NCI-H2107 treated with DMSO at 0.1 percent for 48 hours (cell line): ENCODE data around the gene ZNF778.
A peak's percentile ranks its signal among the peaks of the same experiment; 100 is the strongest.
"Not testable (repeated sequence)": the region's sequence is repeated elsewhere in the genome, so short reads cannot be mapped to it uniquely, and the experiment has no call there.

Source experiments
- DNase-seq: peaks from one replicate; lab custom pipeline; 2025; ENCODE audit not compliant: unreplicated experiment; lab: John Stamatoyannopoulos, UW

Gene ZNF778

DNA sequence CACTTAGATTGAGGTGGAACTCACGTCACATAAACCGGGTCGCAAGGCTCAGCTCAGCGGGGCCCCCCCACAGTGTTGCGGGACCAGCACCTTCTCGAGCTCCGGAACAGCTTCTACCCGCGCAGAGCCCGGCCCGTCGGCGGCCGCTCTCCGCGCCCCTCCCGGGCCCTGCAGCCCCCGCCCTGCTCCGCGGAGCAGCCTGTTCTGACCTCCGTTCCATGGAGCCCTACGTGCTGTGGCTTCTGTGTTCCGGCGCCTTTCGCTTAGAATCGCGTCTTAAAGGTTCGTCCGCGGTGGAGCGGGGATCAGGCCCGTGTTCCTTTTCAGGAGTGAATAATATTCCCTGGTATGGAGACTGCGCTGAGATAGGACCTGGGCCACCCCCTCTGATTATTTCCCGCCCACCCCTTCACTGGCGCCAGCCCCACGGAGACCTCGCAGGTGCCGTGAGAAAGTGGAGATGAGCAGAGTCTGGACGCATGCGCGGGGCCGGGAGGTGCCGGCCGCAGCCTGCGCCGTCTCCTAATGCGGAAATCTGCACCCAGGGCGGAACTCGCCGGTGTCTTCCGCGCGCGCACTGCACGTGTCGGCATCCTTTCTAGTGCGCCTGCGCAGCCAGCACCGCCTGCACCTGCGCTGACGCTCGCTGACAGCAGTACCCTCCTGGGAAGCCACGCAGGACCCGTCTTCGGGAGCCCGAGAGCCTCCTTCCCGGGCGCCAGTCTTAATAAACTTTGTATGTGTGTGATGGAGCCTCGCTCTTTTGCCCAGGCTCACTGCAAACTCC, 30.9 kb downstream of the ZNF778 start:
- DNase-seq, result no peak

DNA sequence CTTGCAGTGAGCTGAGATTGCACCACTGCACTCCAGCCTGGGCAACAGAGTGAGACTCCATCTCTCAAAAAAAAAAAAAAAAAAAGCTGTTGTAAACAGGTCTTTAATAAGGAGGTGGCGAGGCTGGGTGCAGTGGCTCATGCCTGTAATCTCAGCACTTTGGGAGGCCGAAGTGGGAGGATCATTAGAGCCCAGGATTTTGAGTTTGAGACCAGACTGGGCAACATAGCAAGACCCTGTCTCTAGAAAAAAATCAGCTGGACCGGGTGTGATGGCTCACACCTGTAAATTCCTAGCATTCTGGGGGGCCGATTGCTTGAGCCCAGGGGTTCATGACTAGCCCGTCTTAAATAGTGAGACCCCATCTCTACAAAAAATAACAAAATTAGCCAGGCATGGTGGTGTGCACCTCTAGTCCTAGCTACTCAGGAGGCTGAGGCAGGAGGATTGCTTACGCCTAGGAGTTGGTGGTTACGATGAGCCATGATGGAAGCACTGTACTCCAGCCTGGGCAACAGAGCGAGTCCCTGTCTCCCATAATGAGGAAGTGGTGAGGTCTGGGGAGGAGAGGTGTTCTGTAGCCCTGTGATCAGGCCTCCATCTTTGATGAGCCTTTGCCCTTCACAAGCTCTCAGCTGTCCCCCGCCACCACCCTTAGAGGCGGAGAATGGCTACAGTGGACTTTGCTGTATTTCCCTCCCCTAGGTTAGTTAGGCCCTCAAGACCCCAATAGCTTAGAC, 36.2 kb downstream of the ZNF778 start:
- DNase-seq, result no peak

DNA sequence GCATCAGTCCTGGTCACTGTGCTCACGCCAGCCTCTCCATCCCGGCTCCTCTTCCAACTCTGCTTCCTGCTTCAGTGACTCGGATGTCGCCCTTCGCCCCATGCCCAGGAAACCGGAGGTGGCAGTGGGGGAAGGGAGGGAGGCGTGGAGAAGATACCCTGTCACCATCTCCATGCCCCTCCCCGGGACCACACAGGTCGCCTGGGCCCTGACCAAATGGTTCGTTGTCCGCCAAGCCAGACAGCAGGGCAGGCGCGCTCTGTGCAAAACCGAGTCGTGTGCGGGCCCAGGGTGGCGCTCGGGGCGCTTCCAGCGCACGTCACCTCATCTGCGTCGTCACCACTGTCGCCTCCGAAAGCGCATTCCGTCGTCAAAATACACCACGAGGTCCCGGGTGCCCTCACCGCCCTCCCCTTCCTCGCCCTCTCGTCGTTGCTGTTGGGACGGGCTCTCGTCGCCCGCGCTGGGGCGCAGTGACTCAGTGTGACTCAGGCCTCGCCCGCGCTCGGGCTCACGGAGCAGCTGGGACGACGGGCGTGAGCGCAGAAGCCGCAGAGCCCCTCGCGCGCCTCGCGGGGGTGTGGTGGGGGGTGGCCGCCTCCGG, 39.2 kb downstream of the ZNF778 start:
- peak; percentile 16 for DNase-seq

DNA sequence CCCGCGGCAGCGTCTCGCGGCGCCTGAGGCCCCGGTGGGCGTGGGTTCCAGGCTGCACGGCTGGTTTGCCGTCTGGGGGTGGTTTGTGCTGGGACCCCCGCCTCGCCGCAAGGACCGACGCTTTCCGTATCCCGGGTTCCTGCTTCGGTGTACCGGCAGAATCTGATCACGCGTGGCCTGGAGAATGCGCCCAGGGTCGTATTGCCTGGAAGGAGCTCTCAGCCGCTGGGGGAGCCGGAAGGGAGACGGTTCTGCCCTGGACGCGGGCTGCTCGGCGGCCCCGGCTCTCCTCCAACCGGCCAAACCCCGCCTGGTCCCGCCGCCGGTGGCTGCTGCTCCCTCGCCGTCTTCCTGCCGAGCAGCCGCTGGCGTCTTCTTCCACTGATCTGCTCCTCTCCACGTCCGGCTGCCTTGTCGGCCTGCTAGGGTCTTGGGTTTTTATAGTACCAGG, 39.8 kb downstream of the ZNF778 start:
- no peak for DNase-seq

DNA sequence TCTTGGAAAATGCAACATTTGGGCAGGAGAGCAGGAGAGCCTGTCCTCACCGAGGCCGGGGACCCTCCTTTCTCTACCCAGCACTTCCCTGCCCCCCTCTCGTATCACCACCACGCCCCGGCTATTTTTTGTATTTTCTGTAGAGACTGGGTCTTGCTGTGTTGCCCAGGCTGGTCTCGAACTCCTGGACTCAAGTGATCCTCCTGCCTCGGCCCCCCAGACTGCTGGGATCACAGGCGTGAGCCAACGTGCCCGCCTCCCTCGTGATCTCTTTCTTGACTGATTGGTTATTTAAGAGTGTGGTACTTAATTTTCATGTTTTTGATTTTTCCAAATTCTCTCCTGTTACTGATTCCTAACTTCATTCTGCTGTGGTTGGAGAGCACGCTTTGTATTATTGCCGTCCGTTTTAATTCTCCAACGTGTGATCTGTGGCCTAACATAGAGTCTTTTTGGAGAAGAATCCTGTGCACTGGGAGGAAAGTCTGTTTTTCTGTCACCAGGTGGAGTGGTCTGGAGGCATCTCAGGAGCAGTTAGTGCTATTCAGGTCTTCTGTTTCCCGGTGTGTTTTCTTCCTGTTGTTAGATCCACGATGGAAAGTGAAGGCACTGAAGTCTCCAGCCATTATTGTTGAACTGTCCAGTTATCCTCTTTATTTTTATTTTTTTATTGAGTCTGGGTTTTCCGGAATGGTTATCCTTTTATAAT, 40.4 kb downstream of the ZNF778 start:
- DNase-seq, result no peak

DNA sequence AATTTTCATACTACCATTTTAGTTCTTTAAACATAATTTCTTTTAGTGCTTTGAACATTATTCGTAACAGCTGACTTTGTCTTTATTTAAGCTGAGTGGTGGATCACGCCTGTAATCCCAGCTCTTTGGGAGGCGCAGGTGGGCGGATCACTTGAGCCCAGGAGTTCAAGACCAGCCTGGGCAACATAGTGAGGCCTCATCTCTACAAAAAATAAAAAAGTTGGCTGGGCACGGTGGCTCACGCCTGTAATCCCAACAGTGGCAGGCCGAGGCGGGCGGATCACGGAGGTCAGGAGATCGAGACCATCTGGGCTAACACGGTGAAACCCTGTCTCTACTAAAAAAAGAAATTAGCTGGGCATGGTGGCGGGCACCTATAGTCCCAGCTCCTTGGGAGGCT, 42.4 kb downstream of the ZNF778 start:
- DNase-seq, result not testable (repeated sequence)

DNA sequence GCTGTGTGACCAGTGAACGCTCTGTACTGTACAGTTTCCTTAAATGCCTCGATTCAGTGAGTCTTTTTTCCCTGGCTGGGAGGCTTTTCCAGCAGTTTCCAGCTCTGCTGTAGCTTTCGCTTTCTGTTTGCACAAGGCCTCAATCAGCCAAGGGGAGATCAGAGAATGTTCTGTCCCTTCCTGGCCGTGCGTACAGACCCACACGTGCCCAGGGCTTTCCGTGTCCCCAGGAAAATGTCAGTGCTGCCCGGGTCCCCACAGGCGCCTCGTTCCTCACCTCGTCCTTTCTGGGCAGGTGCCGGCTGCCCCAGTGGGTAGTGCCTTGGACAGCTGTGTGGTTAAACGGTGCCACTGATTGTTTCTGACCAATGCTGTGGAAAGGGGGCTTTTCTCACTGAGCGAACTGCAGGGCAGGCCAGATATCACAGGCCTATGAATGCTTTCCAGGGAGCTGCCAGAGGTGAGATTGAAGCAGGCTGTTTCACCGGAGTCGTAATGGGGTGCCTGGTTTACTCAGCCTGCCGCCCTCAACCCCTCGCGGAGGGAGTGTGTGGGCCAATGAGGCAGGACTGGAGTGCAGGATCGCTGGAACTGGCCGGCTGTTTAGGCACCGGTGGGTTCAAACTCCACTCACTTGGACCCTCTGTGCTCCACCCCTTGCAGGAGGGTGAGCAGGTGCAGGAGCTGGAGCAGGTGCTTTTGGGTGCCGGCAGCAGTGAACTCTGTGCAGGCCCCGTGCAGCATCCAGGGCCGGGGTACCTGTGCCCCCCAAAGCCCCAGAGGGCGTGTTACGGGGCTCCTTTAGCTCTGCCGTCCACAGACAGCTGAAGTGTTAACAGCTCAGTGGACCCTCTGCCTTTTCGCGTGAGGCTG, 44.4 kb downstream of the ZNF778 start:
- DNase-seq, result no peak

DNA sequence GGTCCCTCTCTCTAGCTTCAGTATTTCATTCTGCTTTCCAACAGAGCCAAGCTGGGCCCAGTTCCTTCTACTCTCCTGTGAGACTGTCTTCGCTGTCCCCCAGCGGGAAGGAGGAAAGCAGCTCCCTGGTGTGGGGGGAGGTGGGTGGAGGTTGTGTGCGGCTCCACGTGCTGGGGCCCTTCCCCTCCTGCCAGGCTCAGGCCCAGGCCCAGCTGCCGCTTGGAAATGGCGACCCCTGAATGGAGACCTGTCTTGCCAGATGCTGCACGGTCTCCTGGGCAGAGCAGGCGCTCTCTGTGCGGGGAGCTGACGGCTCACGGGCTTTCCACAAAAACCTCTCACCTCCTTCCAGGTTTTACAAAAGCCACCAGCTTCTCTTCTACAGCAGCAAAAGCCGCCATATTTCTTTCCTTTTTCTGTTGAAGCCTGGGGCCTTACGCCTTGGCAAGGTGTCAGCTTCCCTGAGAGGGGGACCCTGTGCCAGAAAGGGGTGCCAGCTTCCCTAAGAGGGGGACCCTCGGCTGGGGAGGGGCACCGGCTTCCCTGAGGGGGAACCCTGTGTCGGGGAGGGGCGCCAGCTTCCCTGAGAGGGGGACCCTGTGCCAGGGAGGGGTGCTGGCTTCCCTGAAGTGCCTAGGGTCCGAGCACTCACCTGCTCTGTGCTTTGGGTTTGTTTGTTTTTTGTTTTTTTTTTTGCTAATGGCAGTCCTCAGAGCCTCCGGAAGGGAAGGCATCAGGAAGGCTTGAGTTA, 47.5 kb downstream of the ZNF778 start:
- DNase-seq, result no peak

DNA sequence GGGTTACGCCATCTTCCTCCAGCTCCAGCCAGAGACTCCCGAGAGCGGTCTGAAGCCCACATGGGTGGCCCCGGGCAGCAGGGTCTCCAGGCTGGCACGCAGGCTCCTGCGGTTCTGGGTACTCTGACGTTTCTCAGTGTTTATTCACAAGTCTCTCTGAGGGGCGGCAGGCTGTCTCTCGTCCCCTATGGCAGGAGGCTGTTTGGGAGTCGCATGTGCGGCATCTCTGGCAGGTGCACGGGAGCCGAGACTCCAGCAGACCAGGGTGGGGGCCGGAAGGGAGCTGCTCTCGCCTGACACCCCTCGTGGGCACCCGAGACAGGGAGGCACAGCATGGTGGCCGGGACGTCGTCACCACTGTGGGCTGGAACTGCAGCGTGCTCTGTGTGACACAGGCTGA, 48.1 kb downstream of the ZNF778 start:
- no peak for DNase-seq

DNA sequence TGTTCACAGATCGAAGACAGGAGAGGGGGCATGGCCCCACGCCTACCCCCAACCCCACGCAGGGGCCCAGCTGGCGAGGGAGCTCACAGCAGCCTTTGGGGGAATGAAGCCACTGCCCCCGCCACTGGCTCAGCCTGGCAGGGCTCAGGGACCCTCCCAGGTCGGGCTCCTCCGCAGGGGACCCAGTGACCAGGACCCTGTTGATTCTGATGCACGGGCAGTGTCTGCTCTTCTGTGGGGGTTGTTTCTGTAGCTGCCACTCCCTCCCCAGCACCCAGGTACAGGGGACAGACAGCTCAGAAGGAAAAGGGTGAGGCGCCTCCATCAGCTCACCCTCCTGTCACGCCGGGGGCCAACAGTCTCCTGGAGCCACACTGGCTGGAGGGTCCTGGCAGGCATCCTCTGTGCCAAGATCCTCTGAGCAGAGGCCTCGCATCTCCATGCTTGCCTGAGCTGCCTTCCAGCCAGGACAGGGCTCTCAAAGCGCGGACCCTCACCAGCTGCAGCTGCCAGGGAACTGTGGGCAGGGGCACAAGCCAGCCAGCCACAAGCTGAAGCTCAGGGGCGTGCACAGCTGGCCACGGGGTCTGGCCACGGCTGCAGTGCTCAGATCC, 49.1 kb downstream of the ZNF778 start:
- no peak for DNase-seq

DNA sequence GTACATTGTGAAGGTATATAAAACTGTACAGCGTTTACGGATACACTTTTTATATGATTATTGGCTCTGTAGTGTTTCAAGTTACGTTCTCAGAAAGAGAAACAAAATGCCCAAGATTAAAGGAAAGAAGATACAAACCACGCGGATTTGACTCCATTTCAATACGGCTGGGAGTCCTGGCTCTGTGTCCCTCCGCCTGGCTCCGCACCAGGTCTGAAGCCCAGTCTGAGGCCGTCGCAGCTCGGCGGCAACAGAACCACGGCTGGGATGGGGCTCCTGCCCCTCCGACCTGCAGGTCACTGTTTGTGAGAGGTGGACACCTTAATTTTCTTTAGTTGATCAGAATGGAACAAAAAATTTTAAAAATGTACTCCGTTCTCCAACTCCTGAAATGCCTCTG, 50.2 kb downstream of the ZNF778 start:
- not testable (repeated sequence) for DNase-seq

DNA sequence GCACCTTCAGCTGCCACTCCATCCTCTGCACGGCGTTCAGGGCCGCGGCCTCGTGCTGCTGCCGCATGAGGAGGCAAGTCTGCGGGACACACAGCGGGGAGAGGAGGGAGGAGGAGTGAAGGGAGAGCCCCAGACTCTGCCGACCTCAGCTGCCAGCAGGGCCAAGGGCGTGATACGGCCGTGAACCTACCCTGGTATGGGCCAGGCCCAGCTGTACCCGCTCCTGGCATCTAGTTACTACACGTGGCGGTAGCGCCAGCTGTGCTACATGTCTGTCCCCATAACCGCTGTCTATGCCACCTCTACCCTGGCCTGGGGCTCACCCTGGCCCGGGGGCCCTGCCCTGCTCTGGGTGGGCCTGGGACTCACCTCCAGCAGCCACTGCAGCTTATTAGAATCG, 51.1 kb downstream of the ZNF778 start:
- DNase-seq, result no peak

DNA sequence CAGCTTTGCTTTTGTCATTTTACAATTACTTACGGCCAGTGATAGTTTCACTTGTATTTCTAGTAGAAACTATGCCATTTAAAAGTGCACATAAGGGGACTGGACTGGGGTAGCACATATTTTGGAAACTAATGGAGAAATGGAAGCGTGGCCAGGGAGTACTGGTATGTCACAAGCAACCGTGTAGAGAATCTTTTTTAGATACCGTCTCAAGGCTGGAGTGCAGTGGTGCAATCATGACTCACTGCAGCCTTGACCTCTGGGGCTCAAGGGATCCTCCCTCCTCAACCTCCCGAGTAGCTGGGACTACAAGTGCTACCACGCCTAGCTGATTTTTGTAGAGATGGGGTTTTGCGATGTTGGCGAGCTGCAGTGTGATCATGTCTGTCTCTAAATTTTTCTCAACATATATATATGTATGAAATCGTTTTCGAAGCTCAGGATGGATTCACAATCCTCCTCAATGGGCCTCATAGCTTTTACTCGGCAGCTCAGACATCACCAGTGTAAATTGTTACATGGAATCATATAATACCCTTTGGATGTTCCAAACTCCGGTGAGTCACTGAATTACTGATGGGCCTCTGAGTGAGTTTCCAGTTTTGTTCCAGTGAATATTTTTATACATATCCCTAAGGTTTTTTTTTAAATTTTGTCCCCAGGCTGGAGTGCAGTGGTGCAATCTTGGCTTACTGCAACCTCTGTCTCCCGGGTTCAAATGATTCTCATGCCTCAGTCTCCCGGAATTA, 51.7 kb downstream of the ZNF778 start:
- no peak for DNase-seq

DNA sequence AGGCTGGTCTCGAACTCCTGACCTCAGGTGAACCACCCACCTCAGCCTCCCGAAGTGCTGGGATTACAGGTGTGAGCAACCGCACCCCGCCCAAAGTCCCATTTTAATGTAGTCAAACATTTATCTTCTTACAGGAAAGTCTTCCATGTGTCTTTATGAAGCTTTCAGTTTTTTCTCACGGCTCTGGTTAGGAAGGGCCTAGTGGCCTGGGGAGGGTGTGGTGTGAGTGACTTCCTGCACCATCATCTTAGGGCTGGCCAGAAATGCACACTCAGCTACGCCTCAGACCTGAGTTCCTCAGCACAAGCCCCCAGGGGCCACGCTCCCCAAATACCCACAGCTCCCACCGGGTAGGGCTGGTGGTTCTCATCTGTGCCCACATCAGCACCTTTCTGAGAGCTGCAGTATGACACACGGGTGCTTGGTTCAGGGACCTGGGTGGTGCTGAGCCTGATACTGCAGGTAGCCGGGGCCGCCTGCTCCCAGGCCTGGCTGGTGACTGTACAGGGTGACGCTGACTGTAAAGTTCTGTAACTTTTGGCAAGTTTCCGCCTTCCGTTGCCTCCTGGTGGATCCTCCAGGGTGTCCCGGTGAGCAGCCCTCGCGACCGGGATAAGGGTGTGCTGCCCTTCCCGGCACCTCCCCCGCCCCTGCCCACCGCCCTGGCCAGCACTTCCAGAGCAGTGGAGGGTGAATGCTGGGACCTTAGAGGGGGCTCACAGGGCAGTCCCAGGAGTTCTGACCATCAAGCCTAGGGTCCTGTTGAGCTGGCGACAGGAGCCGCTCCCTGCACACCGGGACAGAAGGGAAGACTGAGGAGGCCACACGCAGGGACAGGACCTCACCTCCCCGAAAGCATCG, 52.5 kb downstream of the ZNF778 start:
- no peak for DNase-seq

DNA sequence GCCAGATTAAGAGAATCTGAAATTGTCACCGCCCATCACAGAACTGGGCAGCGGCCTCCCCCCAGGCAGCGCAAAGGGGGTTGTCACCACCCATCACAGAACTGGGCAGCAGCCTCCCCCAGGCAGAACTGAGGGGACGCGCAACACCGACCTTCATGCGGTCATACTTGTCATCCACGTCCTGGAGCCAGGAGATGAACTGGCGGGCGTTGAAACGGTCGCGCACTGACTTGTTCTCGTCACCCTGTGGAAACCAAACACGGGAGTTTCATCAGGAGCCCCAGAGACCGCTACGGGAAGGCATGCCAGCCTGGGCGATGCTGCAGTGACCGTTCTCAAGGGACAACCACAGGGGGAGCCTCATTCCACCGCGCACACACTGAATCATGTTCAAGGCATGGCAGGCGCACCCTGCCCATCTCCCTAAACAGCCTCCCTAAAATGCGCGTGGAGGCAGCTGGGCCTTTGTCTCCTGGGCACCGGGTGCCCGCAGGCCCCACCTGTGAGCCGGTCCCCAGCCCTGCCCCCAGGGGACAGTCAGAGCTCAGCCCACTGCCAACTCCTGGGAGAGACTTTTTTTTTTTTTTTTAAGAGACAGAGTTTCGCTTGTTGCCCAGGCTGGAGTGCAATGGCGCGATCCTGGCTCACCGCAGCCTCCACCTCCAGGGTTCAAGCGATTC, 53.3 kb downstream of the ZNF778 start:
- no peak for DNase-seq

DNA sequence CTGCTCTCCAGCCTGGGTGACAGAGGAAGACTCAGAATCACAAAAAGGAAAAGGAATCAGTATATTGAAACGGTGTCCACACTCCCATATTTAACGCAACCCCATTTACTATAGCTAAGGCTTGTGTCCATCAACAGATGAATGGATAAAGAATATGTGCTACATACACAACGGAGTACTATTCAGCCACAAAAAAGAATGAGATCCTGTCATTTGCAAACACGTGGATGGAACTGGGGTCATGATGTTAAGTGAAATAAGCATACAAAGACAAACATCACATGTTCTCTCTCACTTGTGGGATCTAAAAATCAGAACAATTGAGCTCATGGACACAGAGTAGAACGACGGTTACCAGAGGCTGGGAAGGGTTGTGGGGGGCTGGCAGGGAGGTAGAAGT, 55.1 kb downstream of the ZNF778 start:
- DNase-seq, result no peak
